K562 (cell line): ENCODE data around the gene PIH1D1. TPM values are rescaled to one million over a fixed set of nuclear protein-coding genes. Genes with fewer than 3 reads are reported as not detected.

Experiments used
- CBFA2T2 ChIP-seq: fragments of 450-650 bp; conservative IDR thresholded peaks from 2 replicates; pipeline ENCODE4 v1.6.1; 2017; ENCODE audit warnings: mild to moderate bottlenecking
- CBX8 ChIP-seq: fragments of 200-600 bp; sonication (generic); IDR thresholded peaks from 2 replicates; pipeline ENCODE4 v1.6.1; 2012; ENCODE audit warnings: borderline replicate concordance, mixed run types, low read depth, mild to moderate bottlenecking, moderate library complexity, mixed read lengths, low read length, control low read depth, inconsistent platforms; ENCODE audit not compliant: poor library complexity, severe bottlenecking; ENCODE audit errors: extremely low read depth
- CTBP1 ChIP-seq: fragments of 450-650 bp; IDR thresholded peaks from 2 replicates; pipeline ENCODE4 v1.6.1; 2016; ENCODE audit warnings: borderline replicate concordance
- DLX4 ChIP-seq: fragments of 250-450 bp; sonication (Bioruptor Pico); IDR thresholded peaks from 2 replicates; pipeline ENCODE4 v1.6.1; 2021; ENCODE audit warnings: mild to moderate bottlenecking
- E2F1 ChIP-seq: sonication (generic); formaldehyde crosslinking; IDR thresholded peaks from 2 replicates; pipeline ENCODE4 v1.8.1; 2023; ENCODE audit warnings: mild to moderate bottlenecking, missing genetic modification reagents, moderate library complexity
- FOXM1 ChIP-seq, 2 experiments: fragments of 450-650 bp in 1 of 2; sonication (generic) in 1 of 2; formaldehyde crosslinking in 1 of 2; IDR thresholded peaks; 2 replicates each; pipeline versions ENCODE4 v1.6.1 to v1.9.0; 2017 to 2022; ENCODE audit warnings: low read depth in 2 of 2, mild to moderate bottlenecking in 2 of 2, missing genetic modification reagents in 1 of 2, moderate library complexity in 1 of 2
- GATAD2B ChIP-seq: fragments of 450-650 bp; IDR thresholded peaks from 2 replicates; pipeline ENCODE4 v1.6.1; 2017; ENCODE audit warnings: mild to moderate bottlenecking, borderline replicate concordance
- HDAC1 ChIP-seq, 2 experiments: fragments of 450-650 bp; IDR thresholded peaks; 2 replicates each; pipeline ENCODE4 v1.6.1; 2016 to 2017; ENCODE audit warnings: inconsistent platforms in 1 of 2, mild to moderate bottlenecking in 1 of 2, moderate library complexity in 1 of 2
- HNRNPH1 ChIP-seq: fragments of 200-400 bp; formaldehyde crosslinking; optimal IDR thresholded peaks from 2 replicates; pipeline ENCODE3; 2017; ENCODE audit warnings: low read depth, mild to moderate bottlenecking, low read length, moderate library complexity
- IFI16 ChIP-seq: fragments of 250-450 bp; sonication (Bioruptor Pico); IDR thresholded peaks from 2 replicates; pipeline ENCODE4 v2.1.2; 2022; ENCODE audit warnings: mild to moderate bottlenecking, inconsistent platforms
- KAT2B ChIP-seq: IDR thresholded peaks from one replicate; pipeline ENCODE4 v1.6.1; 2012; ENCODE audit warnings: low read depth, mild to moderate bottlenecking, control low read depth, inconsistent platforms, low read length, moderate library complexity
- KAT7 ChIP-seq: sonication (generic); formaldehyde crosslinking; IDR thresholded peaks from 2 replicates; pipeline ENCODE4 v1.8.0; 2022; ENCODE audit warnings: missing genetic modification reagents, mild to moderate bottlenecking, borderline replicate concordance
- L3MBTL2 ChIP-seq: fragments of 450-650 bp; IDR thresholded peaks from 2 replicates; pipeline ENCODE4 v1.6.1; 2016; ENCODE audit warnings: mild to moderate bottlenecking, moderate library complexity
- NR1H2 ChIP-seq: sonication (generic); formaldehyde crosslinking; IDR thresholded peaks from 2 replicates; pipeline ENCODE4 v1.4.0; 2020; ENCODE audit warnings: mild to moderate bottlenecking, missing genetic modification reagents
- PATZ1 ChIP-seq: fragments of 250-450 bp; sonication (Bioruptor Pico); IDR thresholded peaks from 2 replicates; pipeline ENCODE4 v1.5.0; 2020; ENCODE audit warnings: mild to moderate bottlenecking, borderline replicate concordance
- RBBP5 ChIP-seq: fragments of 200-600 bp; sonication (generic); IDR thresholded peaks from 2 replicates; pipeline ENCODE4 v1.6.1; 2012; ENCODE audit warnings: borderline replicate concordance, mild to moderate bottlenecking, low read length, control low read depth, inconsistent platforms; ENCODE audit not compliant: insufficient read depth, poor library complexity, severe bottlenecking
- RCOR1 ChIP-seq, 2 experiments: IDR thresholded peaks; 2 replicates each; pipeline ENCODE4 v1.6.1; 2012; ENCODE audit warnings: low read depth in 2 of 2, low read length in 2 of 2, borderline replicate concordance in 1 of 2, improper control_type of control experiment in 1 of 2
- SAFB ChIP-seq: fragments of 200-400 bp; formaldehyde crosslinking; IDR thresholded peaks from 2 replicates; pipeline ENCODE4 v1.6.1; 2017; ENCODE audit warnings: low read depth, low read length, borderline replicate concordance
- XRCC3 ChIP-seq: fragments of 450-650 bp; IDR thresholded peaks from 2 replicates; pipeline ENCODE4 v1.6.1; 2017; ENCODE audit warnings: mild to moderate bottlenecking, moderate library complexity
- ZBTB17 ChIP-seq: fragments of 450-650 bp; formaldehyde crosslinking; IDR thresholded peaks from 2 replicates; pipeline ENCODE4 v1.4.0; 2020; ENCODE audit warnings: mild to moderate bottlenecking
- ZFP30 ChIP-seq: fragments of 250-450 bp; sonication (Bioruptor Pico); IDR thresholded peaks from 2 replicates; pipeline ENCODE4 v1.8.0; 2022; ENCODE audit warnings: moderate library complexity, mild to moderate bottlenecking, inconsistent platforms, borderline replicate concordance
- ZFP36 ChIP-seq: fragments of 150-350 bp; IDR thresholded peaks from 2 replicates; pipeline ENCODE4 v1.6.1; 2018; ENCODE audit warnings: low read length, low read depth; ENCODE audit not compliant: partially characterized antibody
- ZNF12 ChIP-seq: sonication (generic); formaldehyde crosslinking; IDR thresholded peaks from 2 replicates; pipeline ENCODE4 v1.4.0; 2020; ENCODE audit warnings: mild to moderate bottlenecking, missing genetic modification reagents
- ZNF324 ChIP-seq: fragments of 250-450 bp; sonication (Bioruptor Pico); IDR thresholded peaks from 2 replicates; pipeline ENCODE4 v1.4.0; 2020; ENCODE audit warnings: mild to moderate bottlenecking
- ZNF830 ChIP-seq: fragments of 250-450 bp; sonication (Bioruptor Pico); IDR thresholded peaks from 2 replicates; pipeline ENCODE4 v1.5.0; 2021; ENCODE audit warnings: mild to moderate bottlenecking
- polyA plus RNA-seq, 8 experiments: library from polyadenylated mRNA; depleted of rRNA in 4 of 8; stranded (reverse) in 5 of 8; unstranded in 3 of 8; fragments of >200 nt; fragmentation: Nextera tagmentation in 2 of 8; fragmentation: Illumina TruSeq in 1 of 8; extraction: Ambion mirVana in 2 of 8; extraction: Trizol in 1 of 8; gene quantifications; 2 replicates each; pipeline versions ENCODE4 v1.2.1 to v1.2.3, GENCODE V29; 2011 to 2014; ENCODE audit warnings: inconsistent platforms in 1 of 8, missing spikeins in 1 of 8
- total RNA-seq, 7 experiments: library from RNA; depleted of rRNA in 6 of 7; stranded (reverse); fragments of >200 nt in 6 of 7; fragmentation: Illumina TruSeq in 2 of 7; extraction: Trizol in 2 of 7; gene quantifications; 2 replicates each; pipeline versions ENCODE4 v1.2.1 to v1.2.3, GENCODE V29; 2011 to 2021; ENCODE audit warnings: low replicate concordance in 1 of 7

PIH1D1 gene
- total and polyA plus RNA-seq, 9 of the 15 experiments (the other 6 are each of a cell fraction or from before 2014, with no cell fraction given): 26.5 to 224 (median 137) TPM

GRCh38 chr19:49403404-49404187 lies 48.0 kb downstream of the PIH1D1 start (continued):
- TF ChIP-seq E2F1 (no peak), HNRNPH1 (no peak), ZFP36 (no peak), RBBP5 (peak; percentile 28), KAT7 (CRISPR knock-in tag) (no peak), ZNF12 (CRISPR knock-in tag) (no peak), L3MBTL2 (no peak), IFI16 (CRISPR knock-in tag) (no peak), GATAD2B (no peak), RCOR1 (IDR thresholded peaks at IDR 0.05; ENCODE audit: borderline replicate concordance in 1 of 2, low read depth in 2 of 2, low read length in 2 of 2) (peak in 1 of 2 experiments; percentile 32; a peak in 1 of 4 replicates), ZNF324 (no peak), FOXM1 (IDR thresholded peaks at IDR 0.05; ENCODE audit: low read depth) (no peak), FOXM1 (CRISPR knock-in tag; IDR thresholded peaks at IDR 0.05; ENCODE audit: low read depth) (no peak), SAFB (no peak), NR1H2 (CRISPR knock-in tag) (no peak), ZBTB17 (no peak), XRCC3 (no peak), ZFP30 (no peak), CBFA2T2 (peak; percentile 26; the same call in 1 of the 2 replicates), PATZ1 (no peak), DLX4 (CRISPR knock-in tag) (no peak), ZNF830 (CRISPR knock-in tag) (no peak), CBX8 (no peak), KAT2B (no peak), CTBP1 (0 out of 2 replicates have a peak, but pooled peaks have one; percentile 41), HDAC1 (IDR thresholded peaks at IDR 0.05) (no peak)
